GM20000 (cell line): ENCODE results near the gene KIF2A.
"Not testable (repeated sequence)": the region's sequence is repeated elsewhere in the genome, so short reads cannot be mapped to it uniquely, and the experiment has no call there.

Experiments
- DNase-seq: peaks from one replicate; pipeline ENCODE4 v3.0.0; 2012; ENCODE audit warnings: low spot score
- CTCF ChIP-seq: IDR thresholded peaks from 2 replicates; pipeline ENCODE4 v1.5.1; 2012; ENCODE audit warnings: mild to moderate bottlenecking, control low read depth; ENCODE audit errors: extremely low read depth, missing control alignments

The KIF2A gene

GRCh38 chr5:62288118-62288517, 17.9 kb upstream of the KIF2A start:
- TF ChIP-seq CTCF, result no peak
- DNase-seq, result no peak

GRCh38 chr5:62289813-62290212, 16.2 kb upstream of the KIF2A start:
- DNase-seq, result no peak
- no peak for TF ChIP-seq CTCF

GRCh38 chr5:62291829-62292228, 14.2 kb upstream of the KIF2A start:
- not testable (repeated sequence) for DNase-seq

- TF ChIP-seq CTCF, result no peak
- no peak for DNase-seq
These were observed 9.0 kb upstream of the KIF2A start for GRCh38 chr5:62296998-62297397.

GRCh38 chr5:62298118-62298517, 7.9 kb upstream of the KIF2A start:
- no peak for TF ChIP-seq CTCF
- no peak for DNase-seq

GRCh38 chr5:62299101-62299500, 6.9 kb upstream of the KIF2A start:
- DNase-seq, result no peak
- no peak for TF ChIP-seq CTCF

GRCh38 chr5:62299600-62299999, 6.4 kb upstream of the KIF2A start:
- no peak for TF ChIP-seq CTCF
- DNase-seq, result no peak

- DNase-seq, result no peak
- no peak for TF ChIP-seq CTCF
These were observed 670 bp upstream of the KIF2A start for GRCh38 chr5:62305358-62305714.
